ENCODE results near the gene INO80B.
A peak's percentile ranks its signal among the peaks of the same experiment; 100 is the strongest.
"Not testable (repeated sequence)": the region's sequence is repeated elsewhere in the genome, so short reads cannot be mapped to it uniquely, and the experiment has no call there.

The INO80B gene

DNA sequence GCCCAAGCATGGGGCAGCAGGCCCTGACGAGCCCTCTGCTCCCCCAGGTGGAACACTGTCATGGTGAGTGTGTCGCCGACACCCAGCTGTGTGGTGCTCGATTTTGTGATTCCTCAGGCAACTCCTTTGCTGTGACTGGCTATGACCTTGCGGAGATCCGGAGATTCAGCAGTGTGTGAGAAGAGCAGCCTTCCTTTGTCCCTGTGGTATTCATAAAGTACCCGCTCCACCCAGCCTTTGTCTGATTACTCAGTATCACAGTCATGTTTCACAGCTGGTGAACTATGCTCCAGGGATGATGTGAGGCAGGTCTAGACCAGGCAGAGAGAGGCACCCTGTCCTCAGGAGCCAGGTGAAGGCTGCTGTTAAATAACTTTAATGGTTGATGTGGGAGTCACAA is 29.4 kb upstream of the INO80B start:
- no peak for DNase-seq (ENCODE audit: low read depth in 2 of 3, low spot score in 1 of 3)

DNA sequence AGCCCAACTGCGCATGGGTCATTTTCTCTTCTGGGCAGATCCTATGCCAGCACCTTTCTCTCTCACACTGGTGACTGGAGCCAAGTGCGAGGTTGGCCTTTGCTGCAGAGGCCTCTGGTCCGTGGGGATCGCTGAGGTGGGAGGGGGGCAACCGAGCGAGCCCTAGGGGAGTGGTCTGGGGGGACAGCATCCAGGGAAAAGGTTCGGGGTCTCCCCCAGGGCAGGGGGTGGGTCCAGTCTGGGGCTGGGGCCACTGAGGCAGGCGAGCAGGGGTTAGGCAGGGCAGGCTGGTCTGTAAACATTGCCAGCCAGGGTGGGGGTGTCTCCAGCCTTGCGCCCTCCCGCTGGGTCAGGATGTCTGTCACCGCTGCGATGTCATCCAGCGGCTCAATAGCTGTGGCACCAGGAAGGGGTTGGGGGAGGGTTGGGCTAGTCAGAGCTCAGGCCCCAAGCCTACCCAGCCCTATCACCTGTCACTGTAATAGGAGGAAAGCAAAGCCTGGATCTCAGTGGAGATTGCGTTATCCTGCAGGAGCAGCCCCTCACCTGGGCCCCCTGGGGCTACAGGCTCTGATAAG is 28.6 kb upstream of the INO80B start:
- DNase-seq (ENCODE audit: low read depth in 2 of 3, low spot score in 1 of 3): no peak

DNA sequence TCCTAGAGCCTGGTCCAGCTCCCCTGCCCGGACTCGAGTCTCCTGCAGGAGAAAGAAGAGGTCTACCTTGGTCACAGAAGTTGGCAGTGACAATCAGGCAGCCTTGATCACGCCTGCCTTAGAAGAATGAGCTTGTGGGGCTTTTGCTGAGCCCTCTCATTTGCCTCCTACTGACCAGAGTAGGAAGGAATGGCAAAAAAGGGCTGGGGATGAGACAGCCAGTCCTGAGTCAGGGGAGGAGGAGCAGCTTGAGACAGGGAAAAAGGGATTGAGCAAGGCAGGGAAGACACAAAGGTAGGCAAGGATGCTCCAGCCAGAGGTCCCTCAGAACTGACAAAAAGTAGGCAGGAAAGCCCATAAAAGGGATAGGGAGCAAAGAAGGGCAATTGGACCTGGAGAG is 27.3 kb upstream of the INO80B start:
- no peak for DNase-seq (ENCODE audit: low read depth in 2 of 3, low spot score in 1 of 3)

GRCh38 chr2:74428675-74429074 is 26.2 kb upstream of the INO80B start:
- DNase-seq (ENCODE audit: low read depth in 2 of 3, low spot score in 1 of 3): no peak

GRCh38 chr2:74429487-74430451 is 25.1 kb upstream of the INO80B start:
- no peak for DNase-seq (ENCODE audit: low read depth in 2 of 3, low spot score in 1 of 3)

GRCh38 chr2:74430502-74430901 is 24.4 kb upstream of the INO80B start:
- DNase-seq (ENCODE audit: low read depth in 2 of 3, low spot score in 1 of 3): no peak

GRCh38 chr2:74436111-74436805 is 18.6 kb upstream of the INO80B start:
- no peak for DNase-seq (ENCODE audit: low read depth in 2 of 3, low spot score in 1 of 3)

DNA sequence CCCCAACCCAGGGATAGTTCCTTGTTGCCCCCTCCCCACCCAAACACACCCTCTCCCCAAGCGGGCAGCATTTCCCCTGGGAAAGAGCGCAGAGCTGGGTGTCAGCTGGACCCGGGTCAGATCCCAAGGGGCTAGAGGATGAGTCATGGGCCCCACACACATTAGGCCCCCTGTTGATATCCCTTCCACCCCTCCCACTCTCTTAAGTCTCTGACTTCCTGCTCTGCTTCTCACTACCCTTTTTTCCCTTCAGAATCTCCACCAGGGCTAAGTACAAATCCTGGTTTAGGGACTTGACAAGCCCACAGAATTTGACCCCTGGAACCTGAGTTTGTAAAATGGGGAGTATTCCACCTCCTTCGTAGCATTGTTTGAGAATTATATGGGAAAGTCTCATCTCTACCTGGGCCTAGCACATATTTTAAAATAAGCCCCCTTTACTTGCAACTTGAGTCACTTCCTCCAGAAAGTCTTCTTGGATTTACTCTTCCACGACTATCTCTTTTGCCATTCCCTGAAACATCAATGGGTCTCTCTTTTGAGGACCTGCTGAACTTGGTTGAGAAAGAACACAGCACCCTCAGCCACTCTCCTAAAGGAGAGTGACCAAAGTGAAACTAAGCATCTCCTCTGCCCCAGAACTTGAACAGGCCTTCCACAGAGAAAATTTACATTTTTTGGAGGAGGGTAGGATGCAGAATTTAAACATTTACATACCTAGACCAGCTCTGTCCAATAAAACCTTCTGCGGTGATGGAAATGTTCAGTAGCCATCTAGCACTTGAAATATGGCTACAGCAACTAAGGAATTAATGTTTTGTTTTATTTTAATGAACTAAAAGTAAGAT is 17.8 kb upstream of the INO80B start:
- DNase-seq (ENCODE audit: low read depth in 2 of 3, low spot score in 1 of 3): no peak

DNA sequence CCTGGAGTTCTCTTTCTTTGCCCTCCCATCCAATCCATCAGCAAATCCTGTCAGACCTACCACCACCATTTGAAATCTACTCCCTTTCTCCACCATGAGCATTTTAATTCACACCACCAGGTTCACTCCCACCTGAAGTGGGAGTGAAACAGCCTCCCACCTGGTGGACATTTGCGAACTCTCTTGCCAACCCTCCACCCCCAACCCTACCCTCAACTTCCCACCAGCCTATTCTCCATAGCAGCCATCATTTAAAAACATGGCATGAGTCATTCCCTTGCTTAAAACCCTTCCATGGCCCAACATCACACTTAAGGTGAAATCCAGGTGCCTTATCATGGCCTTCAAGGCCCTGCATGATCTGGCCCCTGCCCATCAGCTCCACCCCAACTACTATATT is 16.6 kb upstream of the INO80B start:
- DNase-seq (ENCODE audit: low read depth in 2 of 3, low spot score in 1 of 3): no peak

GRCh38 chr2:74439373-74439772 is 15.5 kb upstream of the INO80B start:
- DNase-seq (ENCODE audit: low read depth in 2 of 3, low spot score in 1 of 3): no peak

- DNase-seq (ENCODE audit: low read depth in 2 of 3, low spot score in 1 of 3): no peak
Measured at GRCh38 chr2:74439803-74440377, 15.0 kb upstream of the INO80B start.

- DNase-seq (ENCODE audit: low read depth in 2 of 3, low spot score in 1 of 3): peak in 2 of 3 donors; percentile 39 to 56
Measured at GRCh38 chr2:74440378-74441169, 14.3 kb upstream of the INO80B start.

DNA sequence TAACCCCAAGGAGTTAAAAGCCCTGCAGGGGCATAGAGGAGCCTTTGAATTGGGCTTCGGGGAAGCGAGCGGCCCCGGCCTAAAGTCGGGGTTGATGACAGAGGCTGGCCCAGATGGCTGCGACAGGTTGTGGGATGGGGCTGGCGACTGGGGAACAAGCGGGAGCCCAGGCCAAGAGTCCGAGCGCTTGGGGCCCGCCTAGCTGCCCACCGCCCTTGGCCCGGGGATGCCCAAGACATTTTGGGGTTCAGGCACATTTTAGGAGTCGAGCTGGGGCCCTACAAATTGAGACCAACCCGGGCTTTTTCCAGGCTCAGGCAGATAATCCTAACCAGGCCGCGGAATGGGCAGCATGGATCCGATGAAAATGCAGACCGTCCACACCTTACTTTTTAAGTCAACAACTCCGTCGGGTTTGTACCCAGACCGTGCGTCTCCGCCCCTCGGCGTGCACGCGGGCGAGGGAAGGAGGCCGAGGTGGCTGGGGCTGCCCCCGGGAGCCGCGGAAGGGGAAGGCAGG is 13.7 kb upstream of the INO80B start:
- DNase-seq (ENCODE audit: low read depth in 2 of 3, low spot score in 1 of 3): no peak

DNA sequence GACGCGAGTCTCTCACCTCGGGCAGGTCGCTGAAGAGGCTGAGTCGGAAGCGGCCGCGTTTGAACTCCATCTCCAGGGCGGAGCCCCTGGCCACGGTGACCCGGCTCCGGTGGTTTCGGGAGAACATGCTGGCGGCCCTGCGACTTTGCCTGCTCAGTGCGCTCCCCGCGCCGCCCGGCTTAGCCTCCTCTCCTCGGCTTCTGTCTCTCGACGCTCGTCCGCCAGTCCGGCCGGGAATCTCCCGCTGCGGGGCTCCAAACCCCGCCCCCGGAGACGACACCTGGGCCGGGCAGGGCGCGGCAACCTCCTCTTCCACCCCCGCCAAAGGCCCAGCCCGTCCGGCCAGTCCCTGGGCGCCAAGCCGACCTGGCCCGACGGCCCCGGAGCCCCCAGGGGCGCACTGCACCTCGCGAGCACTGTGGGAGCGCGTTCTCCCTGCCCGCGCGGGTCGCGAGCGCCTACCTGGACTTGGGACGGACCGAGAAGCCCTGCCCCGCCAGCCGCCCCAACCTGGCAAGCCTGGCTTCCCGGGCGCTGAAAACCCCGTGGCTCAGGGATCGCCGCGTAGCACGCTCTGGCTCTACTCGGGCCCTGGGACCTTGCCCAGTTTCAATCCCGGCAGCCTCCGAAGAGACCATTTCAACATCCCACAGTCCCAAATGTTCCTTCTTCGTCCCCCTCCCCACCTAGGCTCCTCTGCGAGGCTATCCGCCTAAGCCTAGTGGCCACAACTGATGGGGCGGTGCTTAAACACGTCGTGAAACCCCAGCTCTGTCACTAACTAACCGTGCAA is 13.0 kb upstream of the INO80B start, which contains the start of gene RTKN:
RTKN (minus strand) TSS at position 248 of the 793 bp plus-strand sequence; CDS start at position 127, 121 bp downstream.
- DNase-seq (ENCODE audit: low read depth in 2 of 3, low spot score in 1 of 3): no peak

- not testable (repeated sequence) for DNase-seq (ENCODE audit: low read depth in 2 of 3, low spot score in 1 of 3)
Measured at GRCh38 chr2:74442483-74443297, 12.2 kb upstream of the INO80B start.

DNA sequence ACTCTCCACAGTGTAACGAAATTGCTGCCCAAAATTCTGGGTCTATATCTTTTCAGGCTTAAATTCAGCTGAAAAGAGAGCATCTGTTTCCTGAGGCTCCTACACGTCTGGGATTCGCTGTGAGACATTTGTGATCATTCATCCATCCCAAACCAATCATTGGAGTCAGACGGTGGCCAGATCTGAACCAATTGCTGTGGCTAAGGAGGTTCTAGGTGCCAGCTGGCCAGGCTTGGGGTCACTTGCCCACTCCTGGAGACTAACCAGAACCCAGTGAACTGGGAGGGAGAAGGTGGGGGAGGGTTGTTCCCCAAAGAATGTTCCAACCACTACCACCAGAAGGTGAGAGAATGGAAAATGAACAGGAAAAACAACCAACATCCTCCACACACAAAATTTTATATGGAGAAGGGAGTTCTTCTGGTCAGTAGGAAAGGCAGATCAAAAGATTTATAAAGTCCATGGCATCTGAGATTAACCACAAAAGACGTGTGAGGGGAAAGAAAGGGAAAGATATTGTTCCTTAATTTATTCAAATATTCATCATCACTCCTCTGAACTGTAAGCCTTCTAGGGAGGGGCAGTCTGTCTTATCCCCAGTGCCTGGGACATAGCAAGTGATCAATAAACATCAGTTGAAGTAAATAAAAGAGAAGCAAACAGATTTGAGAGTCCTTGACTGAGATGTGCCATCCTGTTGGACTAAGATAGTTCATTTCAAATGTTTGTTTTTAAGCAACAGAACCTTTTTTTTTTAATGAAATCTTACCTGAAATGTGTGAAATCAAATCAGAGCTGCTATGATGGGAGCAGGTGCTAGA is 10.2 kb upstream of the INO80B start:
- DNase-seq (ENCODE audit: low read depth in 2 of 3, low spot score in 1 of 3): no peak
